Stimulated activated CD4-positive, alpha-beta T cell treated with anti-CD3 and anti-CD28 coated beads, TNF-alpha, amount 100 ng/mL, for 24 hours (primary cell): ENCODE results near the gene ING5.

Experiments used
- DNase-seq, 3 experiments: peaks; one replicate each; pipeline ENCODE4 v3.0.0-alpha.2; 2020; ENCODE audit warnings: low read depth in 3 of 3

ING5 gene

GRCh38 chr2:241776336-241777169 lies 74.7 kb downstream of the ING5 start, which contains the start of gene GAL3ST2:
GAL3ST2 (plus strand) TSS chr2:241776822; CDS start chr2:241776956, 134 bp downstream.
- DNase-seq, result no peak

GRCh38 chr2:241777170-241777685 lies 75.4 kb downstream of the ING5 start:
- DNase-seq, result no peak

GRCh38 chr2:241777686-241778627 lies 76.1 kb downstream of the ING5 start:
- no peak for DNase-seq
